Stimulated activated CD4-positive, alpha-beta T cell treated with anti-CD3 and anti-CD28 coated beads, Interleukin-2, amount 100 ng/mL, for 48 hours (primary cell): ENCODE data around the gene TOB1.
"Not testable (repeated sequence)": the region's sequence is repeated elsewhere in the genome, so short reads cannot be mapped to it uniquely, and the experiment has no call there.

Experiments
- DNase-seq, 2 donors: peaks; one replicate each; pipeline ENCODE4 v3.0.0-alpha.2; 2020

TOB1 gene

DNA sequence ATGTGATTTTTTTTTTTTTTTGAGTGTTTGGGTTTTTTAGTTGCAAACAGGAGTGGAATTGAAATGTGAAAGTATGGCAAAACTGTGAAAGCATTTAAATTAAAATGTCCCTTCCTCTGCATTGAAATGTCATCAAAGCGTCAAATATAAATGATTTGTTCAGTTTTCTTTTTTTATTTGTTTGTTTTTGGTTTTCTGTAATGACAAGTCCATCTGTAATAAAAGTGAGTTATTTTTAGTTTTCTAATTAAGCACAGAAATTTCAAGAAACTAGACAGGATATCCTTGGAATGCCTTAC lies 1.9 kb upstream of the TOB1 start:
- DNase-seq = no peak

DNA sequence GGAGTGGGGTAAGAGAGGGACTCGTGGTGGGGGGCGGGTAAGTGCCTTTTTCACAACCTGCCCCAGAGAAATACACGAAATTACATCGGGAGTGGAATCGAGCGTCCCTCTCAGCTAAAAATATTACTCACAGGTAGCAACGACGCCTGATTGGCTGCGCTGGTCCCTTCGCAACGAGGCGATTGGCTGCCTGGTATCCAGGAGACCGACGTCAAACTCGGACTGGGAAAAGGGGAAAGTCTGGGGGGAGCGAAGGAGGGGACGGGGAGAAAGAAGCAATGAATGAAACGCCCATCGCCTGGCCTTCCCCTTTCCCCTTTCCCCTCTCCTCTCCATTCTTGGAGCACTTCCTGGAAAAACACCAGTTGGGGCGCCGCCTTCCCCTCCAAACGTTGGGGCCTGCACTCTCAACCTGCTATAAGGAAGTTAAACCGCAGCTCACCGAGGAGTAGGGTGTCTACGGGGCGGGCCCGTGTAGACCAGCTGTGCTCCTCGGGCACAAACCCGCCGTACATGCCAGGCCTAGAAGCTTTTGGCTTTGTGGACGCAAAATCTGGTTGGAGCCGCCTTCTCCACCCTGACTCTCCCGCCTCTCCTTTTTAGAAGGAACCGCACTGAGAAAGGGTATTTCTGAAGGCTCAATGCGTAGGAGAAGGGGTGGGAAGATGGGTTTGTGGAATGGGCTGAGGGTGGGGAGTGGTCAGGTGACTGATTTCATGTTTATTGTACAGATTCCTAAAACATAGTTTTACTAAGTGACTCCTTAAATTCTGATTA lies 1.4 kb upstream of the TOB1 start:
- peak; percentile 71 to 77 for DNase-seq

DNA sequence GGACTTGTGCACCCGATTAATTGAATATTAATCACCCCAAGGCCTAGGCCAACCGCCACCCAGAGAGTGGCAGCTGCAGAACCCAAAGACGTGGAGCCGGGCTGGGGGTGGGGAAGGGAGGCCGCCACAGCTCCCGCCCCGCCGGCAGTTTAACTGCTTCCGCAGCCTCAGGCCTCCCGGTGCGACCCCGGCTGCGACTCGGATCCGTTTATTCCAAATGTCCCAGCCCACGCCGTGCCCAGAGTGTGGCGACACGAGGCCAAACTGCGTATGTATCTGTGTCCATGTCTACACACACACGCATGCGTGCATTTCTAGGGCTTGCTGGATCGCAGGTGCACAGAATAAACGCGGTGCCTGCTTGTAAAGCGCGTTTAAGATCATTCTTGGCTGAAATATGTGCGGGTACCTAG lies 802 bp upstream of the TOB1 start:
- DNase-seq = peak; percentile 46 to 53

DNA sequence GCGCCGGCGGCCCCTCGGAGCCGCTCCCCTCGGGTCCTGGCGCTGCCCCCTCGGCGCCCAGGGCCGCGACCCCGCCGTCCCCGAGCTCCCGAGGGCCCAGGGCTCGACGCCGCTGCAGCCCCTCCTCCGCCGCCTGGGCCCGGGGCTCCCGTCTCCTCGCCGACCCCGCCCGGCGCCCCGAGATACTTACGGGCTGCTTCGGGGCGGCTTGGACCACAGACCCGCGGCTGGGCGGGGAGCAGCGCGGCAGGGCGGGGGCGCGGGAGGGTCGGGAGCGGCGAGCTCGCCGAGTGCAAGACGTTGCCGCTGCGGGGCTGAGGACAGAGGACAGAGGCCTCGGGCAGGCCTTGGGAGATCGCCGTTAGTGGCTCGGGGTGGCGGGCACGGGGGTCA lies 290 bp downstream of the TOB1 start:
- no peak for DNase-seq

DNA sequence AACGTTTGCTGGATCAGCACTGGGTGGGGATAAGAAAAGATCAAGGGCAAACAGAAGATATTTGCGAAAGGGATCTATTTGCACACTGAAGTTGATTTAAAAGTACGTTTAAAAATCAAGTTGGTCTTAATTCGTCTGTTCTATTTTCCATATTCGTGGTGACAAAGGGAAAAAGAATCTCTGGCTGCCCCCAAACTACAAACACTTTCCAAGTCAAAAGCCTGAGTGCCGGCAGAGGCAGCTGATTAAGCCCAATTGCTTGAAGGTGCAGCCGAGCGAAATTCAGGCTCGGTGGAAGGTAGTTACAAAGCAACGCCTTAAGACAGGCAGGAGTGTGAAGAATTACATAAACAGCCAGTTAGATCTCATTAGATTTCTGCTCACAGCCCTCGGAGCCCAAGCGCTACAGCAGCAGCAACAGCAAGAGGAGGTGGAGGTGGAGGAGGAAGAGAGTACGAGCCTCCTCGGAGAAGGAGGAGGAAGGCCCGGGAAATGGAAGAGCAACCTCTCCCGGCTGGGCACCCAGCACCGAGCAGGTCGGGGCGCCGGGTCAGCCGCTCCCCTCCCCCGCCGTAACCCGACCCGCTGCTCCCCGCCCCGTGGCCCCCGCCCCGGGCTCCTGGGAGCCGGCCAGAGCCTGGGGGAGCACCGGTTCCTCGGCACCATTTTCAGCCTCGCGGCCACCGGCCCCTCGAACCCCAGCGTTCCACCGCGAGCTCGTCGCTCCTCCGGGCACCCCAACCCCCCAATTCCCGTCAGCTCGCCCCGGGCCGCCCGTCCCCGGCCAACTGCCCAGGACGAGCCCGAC lies 890 bp downstream of the TOB1 start:
- peak; percentile 27 to 33 for DNase-seq

DNA sequence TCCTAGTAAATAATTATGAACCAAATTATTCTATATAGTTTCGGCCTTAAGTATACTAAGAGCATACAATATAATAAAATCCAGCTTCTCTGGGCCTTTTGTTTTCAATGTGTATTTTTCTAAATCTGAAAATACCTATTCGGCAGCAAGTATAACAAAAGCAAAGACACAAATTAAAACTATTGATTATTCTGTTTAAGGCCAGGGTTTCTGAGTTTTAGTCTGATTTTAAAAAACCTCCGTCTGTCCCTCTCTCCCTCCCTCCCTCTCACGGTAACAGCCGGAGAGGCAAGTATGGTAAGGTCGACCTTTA lies 1.5 kb downstream of the TOB1 start:
- DNase-seq = no peak

DNA sequence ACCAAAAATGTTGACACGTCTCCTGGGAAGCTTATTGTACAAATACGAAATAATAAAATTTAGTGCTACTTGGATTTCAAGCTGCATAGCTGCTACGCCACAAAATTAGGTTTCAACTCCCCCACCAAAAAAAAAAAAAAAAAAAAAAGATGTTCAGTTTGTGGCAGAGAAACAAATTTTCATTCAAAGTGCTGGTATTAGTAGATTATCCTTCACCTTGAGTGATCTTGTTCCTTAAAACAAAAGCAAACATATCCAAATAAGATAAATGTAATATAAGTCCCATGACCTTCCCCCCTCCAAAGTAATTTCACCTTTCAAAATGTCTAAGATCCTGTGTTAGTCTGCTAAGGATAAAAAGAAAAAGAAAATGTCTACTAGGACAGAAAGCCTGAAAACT lies 2.2 kb downstream of the TOB1 start:
- no peak for DNase-seq

DNA sequence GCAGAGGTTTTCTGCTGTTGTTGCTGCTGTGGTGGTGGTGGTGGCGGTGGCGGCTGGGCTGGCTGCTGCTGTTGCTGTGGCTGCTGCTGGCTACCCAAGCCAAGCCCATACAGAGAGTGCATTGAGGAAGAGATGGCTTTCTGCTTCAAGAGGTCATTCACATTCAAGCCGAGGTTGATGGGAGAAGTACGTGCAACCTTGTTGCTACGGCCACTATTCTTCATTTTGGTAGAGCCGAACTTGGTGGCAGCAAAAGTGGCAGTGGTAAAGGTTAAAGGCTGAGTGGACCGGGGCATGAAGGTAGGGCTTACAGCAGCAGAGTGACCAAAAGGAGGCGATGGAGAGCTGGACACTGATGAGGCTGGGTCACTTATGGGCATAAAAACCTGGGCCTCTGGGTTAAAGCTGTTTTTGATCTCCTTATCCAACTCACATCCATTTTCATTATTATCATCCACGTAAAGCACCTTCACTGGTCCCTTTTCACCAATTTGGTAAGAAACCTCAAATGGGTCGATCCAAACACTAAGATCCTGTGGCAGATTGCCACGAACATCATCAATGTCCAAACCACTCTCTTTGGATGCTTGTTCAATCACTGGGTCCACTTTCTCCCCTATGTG lies 2.8 kb downstream of the TOB1 start:
- peak; percentile 37 to 41 for DNase-seq

DNA sequence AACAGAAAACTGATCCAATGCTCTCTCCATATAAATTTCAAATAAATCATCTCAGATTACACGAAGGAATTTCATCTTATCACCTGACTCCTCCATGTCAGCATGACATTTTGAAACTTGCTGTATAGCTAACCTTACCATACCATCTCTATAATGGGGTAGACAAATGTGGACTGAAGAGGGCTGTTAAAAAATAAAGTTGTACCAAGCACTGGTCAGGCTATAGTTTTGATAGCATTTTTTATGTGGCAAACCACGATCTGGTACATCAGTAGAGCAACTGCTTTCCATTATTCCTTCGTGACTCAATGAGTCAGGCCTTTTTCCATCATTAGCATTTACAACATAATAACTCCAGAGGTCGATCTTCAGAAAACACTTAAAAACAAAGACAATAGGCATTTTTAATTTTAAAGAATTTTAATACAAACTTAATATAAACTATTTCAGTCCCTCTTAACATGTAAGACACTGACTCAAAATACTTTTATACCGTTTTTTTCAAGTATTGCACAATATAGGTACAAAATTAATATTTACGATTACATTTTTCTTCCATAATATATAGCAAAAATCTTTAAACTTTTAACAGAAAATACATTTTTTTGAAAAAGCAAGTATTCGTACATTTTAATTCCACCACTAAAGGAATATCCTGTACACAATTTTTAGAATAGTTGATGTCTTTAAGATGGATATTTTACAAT lies 4.2 kb downstream of the TOB1 start:
- no peak for DNase-seq

DNA sequence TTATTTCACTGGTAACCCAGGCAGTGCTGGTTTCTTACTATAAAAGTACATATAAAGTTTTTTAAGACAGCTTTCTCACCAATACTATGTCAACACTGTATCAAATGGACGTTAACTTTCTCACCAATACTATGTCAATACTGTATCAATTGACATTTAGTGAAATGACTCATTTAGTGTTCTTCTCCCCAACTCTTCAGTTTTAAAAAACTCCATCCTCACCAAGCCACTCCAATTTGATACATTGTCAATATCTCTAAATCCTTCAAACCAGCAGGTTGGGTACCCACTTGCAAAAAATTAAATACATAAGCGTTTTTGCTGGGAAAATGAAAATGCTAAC lies 4.8 kb downstream of the TOB1 start:
- no peak for DNase-seq

DNA sequence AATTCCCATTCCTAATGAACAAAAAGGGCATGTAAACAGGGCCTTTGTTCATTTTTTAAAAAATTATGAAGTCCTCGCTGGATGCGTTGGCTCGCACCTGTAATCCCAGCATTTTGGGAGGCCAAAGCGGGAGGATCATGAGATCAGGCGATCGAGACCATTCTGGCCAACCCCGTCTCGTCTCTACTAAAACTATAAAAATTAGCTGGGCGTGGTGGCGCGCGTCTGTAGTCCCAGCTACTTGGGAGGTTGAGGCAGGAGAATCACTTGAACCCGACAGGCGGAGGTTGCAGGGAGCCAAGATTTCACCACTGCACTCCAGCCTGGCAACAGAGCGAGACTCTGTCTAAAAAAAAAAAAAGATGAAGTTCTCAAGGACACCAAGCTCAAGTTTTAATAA lies 6.4 kb downstream of the TOB1 start:
- DNase-seq = not testable (repeated sequence)

DNA sequence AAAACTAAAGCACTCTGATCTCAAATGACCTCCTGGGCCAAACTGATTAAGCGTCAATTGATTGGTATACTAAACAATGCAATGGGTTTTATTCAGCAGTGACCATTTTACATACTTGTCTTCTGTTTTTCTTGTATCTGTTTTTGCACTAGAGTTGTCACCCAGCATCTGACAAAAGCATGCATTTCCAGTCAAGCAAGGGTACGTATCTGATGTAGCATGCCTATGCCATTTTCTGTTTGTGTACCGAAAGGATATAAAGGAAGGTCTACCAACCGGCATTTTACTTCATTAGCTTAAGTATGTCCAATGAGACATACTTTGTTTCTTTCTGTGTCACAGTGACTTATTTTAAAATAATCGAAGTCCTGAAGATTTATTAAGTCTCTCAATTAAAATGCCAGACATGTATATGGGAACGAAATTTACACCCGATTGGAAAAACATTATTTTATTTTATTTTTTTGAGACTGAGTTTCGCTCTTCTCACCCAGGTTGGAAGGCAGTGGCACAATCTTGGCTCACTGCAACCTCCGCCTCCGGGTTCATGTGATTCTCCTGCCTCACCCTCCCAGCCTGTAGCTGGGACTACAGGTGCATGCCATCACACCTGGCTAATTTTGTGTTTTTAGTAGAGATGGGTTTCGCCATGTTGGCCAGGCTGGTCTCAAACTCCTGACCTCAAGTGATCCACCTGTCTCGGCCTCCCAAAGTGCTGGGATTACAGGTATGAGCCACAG lies 7.5 kb downstream of the TOB1 start:
- DNase-seq = no peak

DNA sequence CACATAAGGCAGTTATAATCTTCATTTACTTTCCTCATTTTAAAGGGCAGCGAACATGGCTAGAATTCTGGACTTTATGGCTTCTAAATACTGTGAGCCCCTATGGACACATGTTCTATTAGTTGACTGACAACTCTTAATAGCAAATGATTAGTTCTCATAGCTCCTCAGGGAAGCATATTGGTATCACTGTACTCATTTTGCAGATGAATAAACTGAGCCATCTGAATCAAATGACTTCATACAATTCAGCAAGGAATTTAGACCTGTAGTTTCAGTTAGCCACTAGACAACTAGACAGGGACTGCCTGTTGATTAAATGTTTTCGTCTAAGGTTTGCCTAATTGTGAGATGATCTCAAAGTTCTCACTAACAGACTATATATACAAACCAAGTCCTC lies 9.7 kb downstream of the TOB1 start:
- no peak for DNase-seq

DNA sequence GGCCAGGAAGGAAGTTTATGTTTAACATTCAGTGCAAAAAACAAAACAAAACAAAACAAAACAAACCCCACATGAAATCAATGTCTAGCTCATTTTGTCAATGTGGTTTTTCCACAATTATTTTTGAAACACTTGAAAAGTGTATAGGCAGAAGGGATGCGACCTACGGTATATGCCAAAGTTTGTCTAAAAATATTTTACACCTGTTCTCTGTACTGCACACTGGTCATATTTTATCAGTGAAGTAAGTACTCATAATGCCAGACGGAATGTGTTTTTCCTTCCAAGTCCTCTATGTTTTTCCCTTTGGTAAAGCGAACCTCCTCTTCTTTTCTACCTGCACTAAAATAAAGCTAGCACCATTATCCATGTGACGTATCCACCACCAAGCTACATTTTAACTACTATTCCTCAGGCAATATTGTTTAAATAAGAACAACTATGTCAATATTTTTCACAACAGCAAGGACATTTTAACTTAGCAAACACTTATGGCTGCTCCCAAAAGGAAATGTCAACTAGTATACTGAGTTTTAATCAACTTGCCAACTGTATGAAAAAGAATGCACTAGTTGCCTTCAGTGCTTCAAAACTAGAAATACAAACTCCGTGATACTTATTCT lies 10.3 kb downstream of the TOB1 start:
- DNase-seq = no peak

DNA sequence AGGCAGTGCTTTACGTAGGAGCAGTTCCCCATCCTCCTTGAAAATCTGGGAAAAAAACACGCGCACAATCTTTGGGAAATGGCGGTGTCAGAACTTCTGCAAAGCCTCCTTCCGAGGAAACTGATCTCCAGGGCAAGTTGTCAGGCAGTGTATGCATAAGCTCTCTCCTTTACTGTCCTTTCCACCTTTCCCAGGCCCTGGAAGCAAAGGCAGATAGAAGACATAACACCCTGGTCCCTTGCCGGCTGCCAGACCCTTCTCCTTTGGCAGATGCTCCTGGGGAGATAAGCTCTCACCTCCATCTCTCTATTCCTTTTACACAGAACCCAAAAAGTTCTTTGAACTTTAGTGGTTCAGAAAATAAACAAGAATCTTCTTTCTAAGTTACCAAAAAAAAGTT lies 12.4 kb downstream of the TOB1 start:
- DNase-seq = no peak

DNA sequence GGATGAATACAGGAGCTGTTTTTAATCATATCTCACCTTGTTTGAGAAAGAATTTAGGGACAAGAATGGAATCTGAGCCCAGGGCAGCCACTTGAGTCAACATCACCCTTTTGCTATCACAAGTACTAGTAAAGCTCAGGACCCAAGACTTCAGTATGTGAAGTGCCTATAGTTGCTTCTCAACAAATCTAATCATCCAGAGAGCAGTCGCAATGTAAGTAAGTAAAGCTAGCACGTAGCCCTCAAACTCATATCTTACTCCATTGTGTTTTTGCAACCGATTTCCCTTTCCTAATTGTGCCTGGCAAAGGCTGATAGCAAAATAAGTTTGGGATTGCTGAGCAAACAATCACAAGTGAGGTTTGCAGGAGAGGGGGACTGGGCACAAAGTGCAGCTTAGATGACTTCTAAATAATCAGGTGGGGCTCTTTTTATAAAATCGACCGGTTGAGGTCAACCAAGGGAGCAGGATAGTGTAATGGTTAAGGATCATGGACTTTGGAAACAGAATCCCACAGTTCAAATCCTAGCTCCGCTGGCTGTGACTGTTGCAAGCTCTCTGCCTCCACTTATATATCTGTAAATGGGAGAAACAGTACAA lies 13.0 kb downstream of the TOB1 start:
- no peak for DNase-seq

DNA sequence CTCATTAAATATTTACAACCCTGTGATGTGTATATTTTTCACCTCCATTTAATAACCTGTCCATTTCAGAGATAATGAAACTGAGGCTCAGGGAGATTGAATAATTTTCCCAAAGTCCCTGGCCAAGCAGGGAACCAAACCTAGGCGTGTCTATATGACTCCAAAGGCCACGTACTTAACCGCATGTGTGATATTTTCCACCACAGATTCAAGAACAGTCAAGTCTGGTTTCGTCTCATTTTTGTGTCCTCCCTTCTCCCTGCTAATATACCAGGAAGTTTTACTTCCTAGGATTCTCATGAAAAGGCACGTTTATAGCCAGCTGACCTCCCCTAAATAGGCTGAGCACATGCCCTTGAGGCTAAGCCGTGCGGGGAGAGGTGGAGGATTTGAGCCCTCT lies 15.5 kb downstream of the TOB1 start:
- no peak for DNase-seq

DNA sequence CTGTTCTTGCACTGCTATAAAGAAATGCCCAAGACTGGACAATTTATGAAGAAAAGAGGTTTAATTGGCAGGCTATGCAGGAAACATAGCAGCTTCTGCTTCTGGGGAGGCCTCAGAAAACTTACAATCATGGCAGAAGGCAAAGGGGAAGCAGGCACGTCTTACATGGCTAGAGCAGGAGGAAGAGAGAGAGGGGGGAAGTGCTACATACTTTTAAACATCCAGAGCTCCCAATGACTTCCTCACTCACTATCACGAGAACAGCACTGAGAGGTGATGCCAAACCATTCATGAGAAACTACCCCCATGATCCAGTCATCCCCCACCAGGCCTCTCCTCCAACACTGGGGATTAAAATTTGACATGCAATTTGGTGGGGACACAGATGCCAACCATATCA lies 17.4 kb downstream of the TOB1 start:
- DNase-seq = no peak

DNA sequence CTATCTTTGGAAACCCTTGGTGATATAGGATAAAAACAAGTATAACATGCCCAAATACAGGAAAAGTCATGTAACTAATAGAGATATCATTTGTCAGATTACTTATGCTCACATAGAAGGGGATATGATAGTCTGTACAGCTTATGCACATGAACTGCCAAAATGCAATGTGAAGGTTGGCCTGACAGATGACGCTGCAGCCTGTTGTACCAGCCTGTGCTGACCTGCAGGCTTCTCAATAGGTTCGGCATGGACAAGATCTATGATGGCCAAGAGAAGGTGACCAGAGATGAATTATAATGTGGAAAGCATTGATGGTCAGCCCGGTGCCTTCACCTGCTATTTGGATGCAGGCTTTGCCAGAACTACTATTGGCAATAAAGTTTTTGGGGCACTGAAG lies 18.1 kb downstream of the TOB1 start:
- DNase-seq = no peak

DNA sequence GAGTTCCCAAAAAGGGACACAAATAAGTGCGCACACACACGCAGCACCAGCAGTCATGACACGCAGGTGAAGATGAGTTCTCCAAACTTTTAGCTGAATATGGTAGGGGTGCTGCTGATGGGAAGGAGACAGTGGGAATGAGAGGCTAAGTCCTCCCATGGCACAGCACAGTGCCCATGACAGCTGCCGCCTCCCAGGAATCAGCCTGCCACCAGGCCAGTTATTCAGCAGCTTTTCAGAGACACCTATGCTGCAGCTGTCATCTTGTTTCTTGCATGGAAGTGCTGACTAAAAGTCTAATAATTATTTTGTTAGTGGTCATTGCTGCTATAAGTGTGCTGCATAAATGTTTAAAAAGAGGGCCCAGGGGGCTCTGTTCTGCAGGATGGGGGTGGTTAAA lies 18.6 kb downstream of the TOB1 start:
- no peak for DNase-seq

DNA sequence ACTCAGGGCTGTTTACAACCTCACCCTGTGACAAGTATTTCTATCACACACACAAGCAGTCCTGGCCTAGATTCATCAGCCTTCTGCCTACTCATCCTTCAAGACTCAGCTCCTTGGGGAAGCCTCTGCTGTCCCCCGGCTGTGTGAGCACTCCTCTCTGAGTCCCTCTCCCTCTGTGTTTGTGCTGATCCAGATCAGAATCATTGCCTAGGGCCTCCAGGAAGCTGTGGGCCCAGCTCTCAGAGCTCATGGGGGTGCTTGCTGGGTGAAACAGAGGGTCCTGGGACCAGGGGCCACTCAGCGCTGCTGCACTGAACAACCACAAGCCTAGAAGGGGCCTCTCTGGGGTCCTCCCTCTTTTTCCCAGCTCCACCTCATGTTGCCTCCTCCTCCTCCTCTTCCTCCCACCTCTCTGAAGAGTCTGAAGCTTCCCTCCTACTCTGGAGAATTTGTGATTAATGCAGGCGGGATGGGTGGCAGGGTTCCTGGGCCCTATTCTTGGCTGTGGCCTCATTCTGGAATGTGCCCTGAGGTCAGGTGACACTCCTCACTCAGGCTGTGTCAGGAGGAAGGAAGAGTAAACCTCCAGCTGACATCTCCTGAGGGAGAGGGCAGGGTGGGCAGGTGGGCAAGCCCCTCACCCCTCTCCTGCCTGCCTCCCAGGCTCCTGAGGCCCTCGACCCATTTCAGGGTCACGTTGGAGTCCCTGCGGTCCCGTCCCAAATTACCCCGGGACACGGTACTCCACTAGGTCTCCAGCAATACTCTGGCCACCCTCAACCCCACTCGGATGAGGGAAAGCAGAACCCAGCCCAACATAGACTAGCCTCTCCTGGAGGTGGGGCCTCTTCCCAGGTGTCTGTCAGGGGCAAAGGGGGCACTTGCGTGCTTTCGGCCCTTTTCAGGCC lies 20.7 kb downstream of the TOB1 start:
- no peak for DNase-seq
